Kidney capillary endothelial cell (primary cell): ENCODE measurements around the gene OPHN1.

ENCODE experiments used
- DNase-seq: peaks from one replicate; pipeline ENCODE4 v3.0.0-alpha.2; 2018; ENCODE audit warnings: low spot score

Gene OPHN1

DNA sequence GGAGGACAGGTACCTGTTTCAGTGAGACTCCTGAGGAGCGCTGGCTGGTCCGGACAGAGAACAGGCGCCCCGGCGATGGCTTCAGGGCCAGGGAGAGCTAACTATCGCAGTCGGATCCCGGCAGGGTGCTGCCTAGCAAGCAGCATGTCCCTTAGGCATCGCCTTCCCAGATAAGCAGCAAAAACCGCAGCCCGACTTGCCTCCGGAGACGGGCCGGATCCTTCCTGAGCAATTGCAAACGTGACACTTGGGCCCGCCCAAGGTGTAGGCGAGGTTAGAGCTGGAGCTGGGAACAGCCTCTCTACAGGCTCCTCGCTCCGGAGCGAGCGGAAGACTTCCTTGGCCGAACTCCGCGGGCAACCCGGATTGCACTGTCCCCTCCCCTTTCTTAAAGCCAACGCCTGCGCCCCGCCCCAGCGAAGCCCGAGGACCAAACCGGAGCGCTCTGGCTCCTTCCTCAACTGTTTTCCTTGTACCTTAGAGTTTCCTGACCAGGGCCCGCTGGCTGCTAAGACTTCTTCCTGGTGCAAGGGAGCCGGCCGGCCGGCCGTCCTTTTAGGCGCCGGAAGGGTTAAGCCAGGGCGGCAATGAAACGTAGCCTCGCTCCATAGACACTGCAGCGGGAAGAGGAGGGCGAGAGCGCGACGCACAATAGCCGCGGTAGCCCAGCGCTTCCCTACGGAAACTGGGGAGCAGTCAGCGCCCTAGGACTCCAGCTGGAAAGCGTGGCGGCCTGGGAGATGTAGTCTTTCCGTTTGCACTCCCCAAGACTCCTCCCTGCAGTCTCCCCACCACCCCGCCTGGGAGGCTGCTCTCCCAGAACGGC, at the start of gene OPHN1:
Gene OPHN1, minus strand, starts transcription at position 341 of the 826 bp plus-strand sequence. CDS start 475 bp downstream, outside the sequence.
- DNase-seq: peak; percentile 57

DNA sequence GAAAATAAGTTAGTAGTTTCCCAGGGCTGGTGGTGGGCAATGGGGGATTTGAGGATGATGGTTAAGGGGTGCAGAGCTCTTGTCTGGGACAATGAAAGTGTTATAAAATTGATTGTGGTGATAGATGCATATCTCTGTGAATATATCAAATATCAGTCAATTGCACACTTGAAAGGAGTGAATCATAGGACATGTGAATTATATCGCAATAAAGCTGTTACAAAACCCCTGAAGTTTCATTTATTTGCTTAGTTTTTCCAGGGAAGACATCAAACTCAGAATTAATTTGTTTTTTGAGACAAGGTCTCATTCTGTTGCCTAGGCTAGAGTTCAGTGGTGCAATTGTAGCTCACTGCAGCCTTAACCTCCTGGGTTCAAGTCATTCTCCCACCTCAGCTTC, 47.7 kb upstream of the OPHN1 start:
- DNase-seq: no peak

DNA sequence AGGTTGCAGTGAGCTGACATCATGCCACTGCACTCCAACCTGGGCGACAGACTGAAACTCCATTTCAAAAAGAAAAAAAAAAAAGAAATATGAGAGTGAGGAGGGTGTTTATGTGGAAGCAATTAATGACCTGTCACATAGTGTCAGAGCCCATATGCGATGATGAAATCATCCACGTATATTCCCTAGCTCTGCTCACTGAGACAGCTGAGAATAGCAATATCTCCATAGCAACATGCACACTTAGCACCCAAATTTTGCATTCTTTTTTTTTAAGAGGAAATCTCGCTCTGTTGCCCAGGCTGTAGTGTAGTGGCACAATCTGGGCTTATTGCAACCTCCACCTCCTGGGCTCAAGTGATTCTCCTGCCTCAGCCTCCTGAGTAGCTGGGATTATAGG, 31.5 kb upstream of the OPHN1 start:
- DNase-seq: no peak

DNA sequence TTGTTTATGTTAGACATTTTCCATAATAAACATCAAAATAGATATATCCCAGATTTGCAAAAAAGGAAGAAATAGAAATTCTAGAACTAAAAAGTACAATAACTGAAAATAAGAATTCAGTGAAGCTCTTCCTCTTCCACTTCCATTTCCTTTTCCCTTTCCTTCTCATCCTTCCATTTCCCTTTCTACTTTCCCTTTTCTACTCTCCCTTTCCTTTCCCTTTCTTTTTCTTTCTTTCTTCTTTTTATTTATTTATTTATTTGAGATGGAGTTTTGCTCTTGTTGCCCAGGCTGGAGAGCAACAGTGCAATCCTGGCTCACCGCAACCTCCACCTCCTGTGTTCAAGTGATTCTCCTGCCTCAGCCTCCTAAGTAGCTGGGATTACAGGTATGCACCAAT, 30.6 kb upstream of the OPHN1 start:
- DNase-seq: no peak

DNA sequence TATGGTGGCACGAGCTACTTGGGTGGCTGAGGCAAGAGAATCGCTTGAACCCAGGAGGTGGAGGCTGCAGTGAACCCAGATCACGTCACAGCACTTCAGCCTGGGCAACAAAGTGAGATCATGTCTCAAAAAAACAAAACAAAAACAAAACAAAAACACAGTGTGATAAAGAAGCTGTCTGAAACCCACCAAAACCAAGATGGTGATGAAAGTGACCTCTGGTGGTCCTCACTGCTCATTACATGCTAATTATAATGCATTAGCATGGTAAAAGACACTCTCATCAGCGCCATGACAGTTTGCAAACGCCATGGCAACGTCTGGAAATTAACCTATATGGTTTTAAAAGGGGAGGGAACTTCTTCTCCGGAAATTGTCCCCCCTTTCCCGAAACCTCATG, 29.4 kb upstream of the OPHN1 start:
- peak; percentile 47 for DNase-seq

- DNase-seq: no peak
Measured at GRCh38 chrX:68462197-68462596, 28.9 kb upstream of the OPHN1 start.

- no peak for DNase-seq
Measured at GRCh38 chrX:68461576-68461975, 28.3 kb upstream of the OPHN1 start.

DNA sequence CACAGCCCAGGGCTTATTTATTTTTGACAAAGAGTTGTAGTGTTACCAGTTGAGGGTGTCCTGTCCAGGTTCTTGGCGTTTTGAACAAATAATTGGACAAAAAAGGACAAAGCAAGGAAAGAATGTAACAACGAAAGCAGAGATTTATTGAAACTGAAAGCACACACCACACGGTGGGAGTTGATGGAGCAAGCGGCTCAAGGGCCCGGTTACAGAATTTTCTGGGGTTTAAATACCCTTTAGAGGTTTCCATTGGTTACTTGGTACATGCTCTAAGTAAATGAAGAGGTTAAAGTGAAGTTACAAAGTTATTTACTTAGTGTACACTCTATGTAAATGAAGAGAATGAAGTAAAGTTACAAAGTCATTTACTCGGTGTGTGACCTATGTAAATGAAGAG, 27.8 kb upstream of the OPHN1 start:
- no peak for DNase-seq

DNA sequence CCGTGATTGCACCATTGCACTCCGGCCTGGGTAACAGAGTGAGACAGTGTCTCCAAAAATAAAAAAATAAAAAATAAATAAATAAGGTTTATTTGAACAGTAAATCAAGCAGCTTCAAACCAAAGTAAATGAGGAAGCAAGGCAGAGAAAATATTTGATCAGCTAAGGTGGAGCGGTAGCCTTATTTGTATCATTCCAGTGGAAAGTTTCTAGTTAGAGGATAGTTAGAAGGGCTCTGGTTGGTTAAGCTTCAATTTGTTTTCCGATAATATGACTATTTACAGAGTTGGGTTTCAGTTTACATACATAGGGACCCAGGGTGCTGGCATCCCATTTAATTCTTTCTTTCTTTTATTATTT, 21.8 kb upstream of the OPHN1 start:
- DNase-seq: no peak

GRCh38 chrX:68454476-68455150, 21.3 kb upstream of the OPHN1 start:
- DNase-seq: no peak

- DNase-seq: no peak
Measured at GRCh38 chrX:68451720-68452119, 18.4 kb upstream of the OPHN1 start.

DNA sequence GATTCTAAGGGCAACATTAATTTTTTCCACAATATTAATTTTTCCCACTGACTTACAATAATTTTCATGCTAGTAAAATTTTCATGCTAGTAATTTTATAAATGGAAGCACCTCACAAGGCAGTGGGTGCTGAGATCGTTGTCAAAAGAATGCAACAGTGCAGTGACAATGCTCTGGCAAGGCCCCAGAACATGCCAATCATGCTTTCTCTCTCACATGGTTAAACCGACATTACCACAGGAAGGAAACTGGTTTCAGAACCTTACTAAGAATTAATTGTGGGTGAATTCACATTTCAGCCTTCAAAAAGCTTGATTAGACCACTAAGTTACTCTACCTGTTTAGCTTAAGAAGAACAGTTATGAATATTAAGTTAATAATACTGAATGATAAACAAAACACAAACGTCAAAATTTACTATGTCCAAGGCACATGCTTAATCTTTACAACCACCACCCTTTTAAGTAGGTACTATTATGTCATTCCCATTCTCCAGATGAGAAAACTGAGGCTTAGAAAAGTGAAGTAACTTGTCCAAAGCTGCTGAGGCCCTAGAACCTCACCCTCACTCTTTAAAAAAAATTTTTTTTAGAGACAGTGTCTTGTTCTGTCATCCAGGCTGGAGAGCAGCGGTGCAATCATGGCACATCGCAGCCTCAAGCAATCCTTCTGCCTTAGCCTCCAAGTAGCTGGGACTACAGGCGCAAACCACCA, 10.0 kb upstream of the OPHN1 start:
- no peak for DNase-seq

- no peak for DNase-seq
Measured at GRCh38 chrX:68440940-68441339, 7.6 kb upstream of the OPHN1 start.

DNA sequence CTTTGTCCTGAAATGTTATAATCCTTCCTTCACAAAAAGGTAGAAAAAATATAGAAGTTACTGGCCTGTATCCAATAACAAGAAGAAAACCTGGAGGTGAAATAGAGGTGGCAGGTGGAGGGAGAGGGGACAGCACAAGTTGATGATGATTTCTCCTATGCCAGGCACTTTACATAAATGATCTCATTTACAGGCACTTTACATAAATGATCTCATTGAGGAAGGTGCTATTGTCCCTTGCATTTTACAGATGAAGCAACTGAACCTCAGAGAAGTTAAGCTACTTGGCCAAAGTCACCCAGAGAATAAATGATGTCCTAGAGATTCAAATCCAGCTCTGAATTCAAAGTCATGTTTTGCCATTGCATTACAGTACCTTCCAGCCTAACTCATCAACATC, 7.1 kb upstream of the OPHN1 start:
- no peak for DNase-seq

GRCh38 chrX:68439341-68439740, 6.0 kb upstream of the OPHN1 start:
- DNase-seq: no peak

DNA sequence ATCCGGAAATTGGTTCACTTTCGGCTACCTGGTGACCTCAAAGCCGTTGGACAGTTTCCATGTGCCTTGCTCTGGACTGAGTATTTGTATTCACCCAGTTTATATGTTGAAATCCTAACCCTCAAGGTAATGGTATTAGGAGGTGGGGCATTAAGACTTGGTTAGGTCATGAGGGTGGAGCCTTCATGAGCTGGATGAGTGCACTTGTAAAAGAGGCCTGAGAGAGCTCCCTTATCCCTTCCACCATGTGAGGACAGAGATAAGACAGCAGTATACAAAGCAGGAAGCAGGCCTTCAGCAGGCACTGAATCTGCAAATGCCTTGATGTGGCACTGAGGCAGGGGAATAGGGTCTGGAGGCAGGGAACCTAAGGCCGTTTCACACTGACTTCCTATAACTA, 5.3 kb upstream of the OPHN1 start:
- DNase-seq: no peak

- DNase-seq: no peak
Measured at GRCh38 chrX:68433981-68434299, 645 bp upstream of the OPHN1 start.

- no peak for DNase-seq
Measured at GRCh38 chrX:68432648-68433047, 647 bp downstream of the OPHN1 start.

DNA sequence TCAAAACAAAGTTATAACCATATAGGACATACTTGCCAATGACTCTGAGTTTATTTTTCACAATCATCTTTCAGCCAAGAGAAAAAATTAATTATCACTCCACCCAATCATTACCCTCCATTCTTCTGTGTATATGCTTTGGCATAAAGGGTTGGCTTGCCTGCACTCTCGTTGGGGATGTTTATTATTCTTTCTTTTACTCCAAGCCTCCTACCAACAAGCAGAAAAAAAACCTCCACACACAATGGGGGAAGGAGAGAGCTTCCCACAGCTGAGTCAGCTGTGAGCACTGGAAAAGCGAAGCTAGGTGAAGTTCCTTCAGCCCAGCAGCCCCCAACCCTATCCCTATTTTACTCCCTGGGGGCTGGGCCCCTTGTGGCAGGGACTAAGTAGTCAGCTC, 1.5 kb downstream of the OPHN1 start:
- DNase-seq: no peak

GRCh38 chrX:68429216-68429615, 4.1 kb downstream of the OPHN1 start:
- no peak for DNase-seq

DNA sequence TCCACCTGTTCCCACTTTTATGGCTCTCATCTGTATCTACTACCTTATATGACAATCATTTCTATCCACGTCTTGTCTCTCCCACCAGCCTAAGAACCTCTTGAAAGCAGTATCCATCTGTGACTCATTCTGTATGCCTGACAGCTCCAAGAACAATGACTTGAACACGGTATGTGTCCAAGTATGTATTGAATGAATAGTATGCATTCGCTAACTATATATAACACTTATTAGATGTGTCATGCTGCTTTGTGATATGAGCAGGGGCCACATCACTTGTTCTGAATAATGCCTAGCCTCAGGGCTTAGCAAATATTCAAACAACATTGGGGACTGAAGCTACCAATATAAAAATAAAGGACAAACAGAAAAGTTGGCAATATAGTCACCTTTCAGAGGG, 4.9 kb downstream of the OPHN1 start:
- no peak for DNase-seq

GRCh38 chrX:68424719-68425118, 8.6 kb downstream of the OPHN1 start:
- no peak for DNase-seq

DNA sequence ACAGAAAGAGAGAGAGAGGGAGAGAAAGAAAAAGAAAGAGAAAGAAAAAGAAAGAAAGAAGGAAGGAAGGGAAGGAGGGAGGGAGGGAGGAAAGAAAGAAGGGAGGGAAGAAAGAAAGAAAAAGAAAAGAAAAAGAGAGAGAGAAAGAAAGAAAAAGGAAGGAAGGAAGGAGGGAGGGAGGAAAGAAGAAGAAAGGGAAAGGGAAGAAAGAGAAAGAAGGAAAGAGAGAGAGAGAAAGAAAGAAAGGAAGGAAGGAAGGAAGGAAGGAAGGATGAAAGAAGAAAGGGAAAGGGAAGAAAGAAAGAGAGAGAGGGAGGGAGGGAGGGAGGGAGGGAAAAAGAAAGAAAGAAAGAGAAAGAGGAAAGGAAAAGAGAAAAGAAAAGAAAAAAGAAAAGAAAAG, 10.8 kb downstream of the OPHN1 start:
- DNase-seq: no peak
